ENCODE data around the gene NDNF.

The NDNF gene

GRCh38 chr4:120995266-120996010 lies 76.9 kb downstream of the NDNF start:
- no peak for TF ChIP-seq TCF12 (IDR thresholded peaks at IDR 0.05; ENCODE audit: low read depth)
- no peak for TF ChIP-seq CEBPB (IDR thresholded peaks at IDR 0.05)
- TF ChIP-seq, protein P1, sequence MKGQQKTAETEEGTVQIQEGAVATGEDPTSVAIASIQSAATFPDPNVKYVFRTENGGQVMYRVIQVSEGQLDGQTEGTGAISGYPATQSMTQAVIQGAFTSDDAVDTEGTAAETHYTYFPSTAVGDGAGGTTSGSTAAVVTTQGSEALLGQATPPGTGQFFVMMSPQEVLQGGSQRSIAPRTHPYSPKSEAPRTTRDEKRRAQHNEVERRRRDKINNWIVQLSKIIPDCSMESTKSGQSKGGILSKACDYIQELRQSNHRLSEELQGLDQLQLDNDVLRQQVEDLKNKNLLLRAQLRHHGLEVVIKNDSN (IDR thresholded peaks at IDR 0.05): no peak
- TF ChIP-seq, protein P2, sequence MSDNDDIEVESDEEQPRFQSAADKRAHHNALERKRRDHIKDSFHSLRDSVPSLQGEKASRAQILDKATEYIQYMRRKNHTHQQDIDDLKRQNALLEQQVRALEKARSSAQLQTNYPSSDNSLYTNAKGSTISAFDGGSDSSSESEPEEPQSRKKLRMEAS (IDR thresholded peaks at IDR 0.05): no peak
- no peak for TF ChIP-seq TAF1 (IDR thresholded peaks at IDR 0.05; ENCODE audit: low read depth)
- TF ChIP-seq, protein P3, sequence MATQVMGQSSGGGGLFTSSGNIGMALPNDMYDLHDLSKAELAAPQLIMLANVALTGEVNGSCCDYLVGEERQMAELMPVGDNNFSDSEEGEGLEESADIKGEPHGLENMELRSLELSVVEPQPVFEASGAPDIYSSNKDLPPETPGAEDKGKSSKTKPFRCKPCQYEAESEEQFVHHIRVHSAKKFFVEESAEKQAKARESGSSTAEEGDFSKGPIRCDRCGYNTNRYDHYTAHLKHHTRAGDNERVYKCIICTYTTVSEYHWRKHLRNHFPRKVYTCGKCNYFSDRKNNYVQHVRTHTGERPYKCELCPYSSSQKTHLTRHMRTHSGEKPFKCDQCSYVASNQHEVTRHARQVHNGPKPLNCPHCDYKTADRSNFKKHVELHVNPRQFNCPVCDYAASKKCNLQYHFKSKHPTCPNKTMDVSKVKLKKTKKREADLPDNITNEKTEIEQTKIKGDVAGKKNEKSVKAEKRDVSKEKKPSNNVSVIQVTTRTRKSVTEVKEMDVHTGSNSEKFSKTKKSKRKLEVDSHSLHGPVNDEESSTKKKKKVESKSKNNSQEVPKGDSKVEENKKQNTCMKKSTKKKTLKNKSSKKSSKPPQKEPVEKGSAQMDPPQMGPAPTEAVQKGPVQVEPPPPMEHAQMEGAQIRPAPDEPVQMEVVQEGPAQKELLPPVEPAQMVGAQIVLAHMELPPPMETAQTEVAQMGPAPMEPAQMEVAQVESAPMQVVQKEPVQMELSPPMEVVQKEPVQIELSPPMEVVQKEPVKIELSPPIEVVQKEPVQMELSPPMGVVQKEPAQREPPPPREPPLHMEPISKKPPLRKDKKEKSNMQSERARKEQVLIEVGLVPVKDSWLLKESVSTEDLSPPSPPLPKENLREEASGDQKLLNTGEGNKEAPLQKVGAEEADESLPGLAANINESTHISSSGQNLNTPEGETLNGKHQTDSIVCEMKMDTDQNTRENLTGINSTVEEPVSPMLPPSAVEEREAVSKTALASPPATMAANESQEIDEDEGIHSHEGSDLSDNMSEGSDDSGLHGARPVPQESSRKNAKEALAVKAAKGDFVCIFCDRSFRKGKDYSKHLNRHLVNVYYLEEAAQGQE (IDR thresholded peaks at IDR 0.05; ENCODE audit: low read depth): no peak
- no peak for TF ChIP-seq EP300 (IDR thresholded peaks at IDR 0.05; ENCODE audit: borderline replicate concordance)
- TF ChIP-seq FOXM1 (IDR thresholded peaks at IDR 0.05; ENCODE audit: borderline replicate concordance, low read depth): no peak
- no peak for TF ChIP-seq NFIC (IDR thresholded peaks at IDR 0.05)
- TF ChIP-seq CREB1 (IDR thresholded peaks at IDR 0.05; ENCODE audit: low read depth): no peak

GRCh38 chr4:120994521-120994920 lies 77.8 kb downstream of the NDNF start:
- TF ChIP-seq TCF12 (IDR thresholded peaks at IDR 0.05; ENCODE audit: low read depth) (no peak), ZBTB7A (IDR thresholded peaks at IDR 0.05; ENCODE audit: low read depth) (no peak)
- TF ChIP-seq, protein P3 (IDR thresholded peaks at IDR 0.05; ENCODE audit: low read depth): no peak

- TF ChIP-seq, protein P1 (IDR thresholded peaks at IDR 0.05): no peak
- TF ChIP-seq CREB1 (IDR thresholded peaks at IDR 0.05; ENCODE audit: low read depth) (no peak), TAF1 (IDR thresholded peaks at IDR 0.05; ENCODE audit: low read depth) (no peak), EP300 (IDR thresholded peaks at IDR 0.05; ENCODE audit: borderline replicate concordance) (no peak), NFIC (IDR thresholded peaks at IDR 0.05) (no peak), TEAD4 (IDR thresholded peaks at IDR 0.05) (no peak), FOXM1 (IDR thresholded peaks at IDR 0.05; ENCODE audit: borderline replicate concordance, low read depth) (no peak), ZBTB7A (IDR thresholded peaks at IDR 0.05; ENCODE audit: low read depth) (no peak), RAD21 (IDR thresholded peaks at IDR 0.05; ENCODE audit: low read depth) (no peak), TCF12 (IDR thresholded peaks at IDR 0.05; ENCODE audit: low read depth) (no peak), YY1 (IDR thresholded peaks at IDR 0.05; ENCODE audit: low read depth) (no peak)
- TF ChIP-seq, protein P3 (IDR thresholded peaks at IDR 0.05; ENCODE audit: low read depth): no peak
Observed at GRCh38 chr4:120991885-120992284, 80.5 kb downstream of the NDNF start.

DNA sequence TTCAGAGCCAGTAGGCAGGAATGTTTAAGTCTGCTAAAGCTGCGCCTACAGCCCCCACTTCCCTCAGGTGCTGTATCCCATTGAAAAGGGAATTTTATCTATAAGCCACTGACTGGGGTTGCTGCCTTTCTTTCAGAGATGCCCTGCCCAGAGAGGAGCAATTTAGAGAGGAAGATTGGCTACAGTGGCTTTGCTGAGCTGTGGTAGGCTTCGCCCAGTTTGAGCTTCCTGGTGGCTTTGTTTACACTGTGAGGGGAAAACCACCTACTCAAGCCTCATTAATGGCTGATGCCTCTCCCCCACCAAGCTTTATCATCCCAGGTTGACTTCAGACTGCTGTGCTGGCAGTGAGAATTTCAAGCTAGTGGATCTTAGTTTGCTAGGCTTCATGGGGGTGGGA lies 82.1 kb downstream of the NDNF start:
- TF ChIP-seq YY1 (IDR thresholded peaks at IDR 0.05; ENCODE audit: low read depth) (no peak), RAD21 (IDR thresholded peaks at IDR 0.05; ENCODE audit: low read depth) (no peak), FOXM1 (IDR thresholded peaks at IDR 0.05; ENCODE audit: borderline replicate concordance, low read depth) (no peak), EP300 (IDR thresholded peaks at IDR 0.05; ENCODE audit: borderline replicate concordance) (no peak), TAF1 (IDR thresholded peaks at IDR 0.05; ENCODE audit: low read depth) (no peak), TEAD4 (IDR thresholded peaks at IDR 0.05) (no peak), CEBPB (IDR thresholded peaks at IDR 0.05) (no peak)
- TF ChIP-seq, protein P1 (IDR thresholded peaks at IDR 0.05): no peak
